ENCODE measurements around the gene PPP1R13B.
"Not testable (repeated sequence)": the region's sequence is repeated elsewhere in the genome, so short reads cannot be mapped to it uniquely, and the experiment has no call there.

Gene PPP1R13B

GRCh38 chr14:103695296-103696069, 151.9 kb downstream of the PPP1R13B start:
- no peak for DNase-seq

GRCh38 chr14:103694572-103695026, 152.8 kb downstream of the PPP1R13B start:
- DNase-seq, result no peak

- DNase-seq, result no peak
Measured at GRCh38 chr14:103693515-103693914, 153.9 kb downstream of the PPP1R13B start.

GRCh38 chr14:103692871-103693270, 154.5 kb downstream of the PPP1R13B start:
- no peak for DNase-seq

- DNase-seq, result no peak
Measured at GRCh38 chr14:103692159-103692558, 155.2 kb downstream of the PPP1R13B start.

- not testable (repeated sequence) for DNase-seq
Measured at GRCh38 chr14:103691655-103692054, 155.7 kb downstream of the PPP1R13B start.

GRCh38 chr14:103690332-103690731, 157.0 kb downstream of the PPP1R13B start:
- DNase-seq, result no peak

- DNase-seq, result no peak
Measured at GRCh38 chr14:103688906-103689902, 158.2 kb downstream of the PPP1R13B start.

- DNase-seq, result no peak
Measured at GRCh38 chr14:103688441-103688840, 158.9 kb downstream of the PPP1R13B start.

- DNase-seq, result no peak
Measured at GRCh38 chr14:103687712-103688111, 159.7 kb downstream of the PPP1R13B start.

- no peak for DNase-seq
Measured at GRCh38 chr14:103686831-103687485, 160.4 kb downstream of the PPP1R13B start.

GRCh38 chr14:103685276-103686211, 161.8 kb downstream of the PPP1R13B start:
- DNase-seq, result no peak

- no peak for DNase-seq
Measured at GRCh38 chr14:103684871-103685270, 162.5 kb downstream of the PPP1R13B start.

GRCh38 chr14:103684471-103684870, 162.9 kb downstream of the PPP1R13B start:
- DNase-seq, result no peak

Measured in CD4-positive, alpha-beta T cell treated with Interleukin-10 for 1 hour (primary cell).